ENCODE data around the gene TLCD4. TPM values are rescaled to one million over a fixed set of nuclear protein-coding genes. Genes with fewer than 3 reads are reported as not detected.

TLCD4 gene
- total and polyA plus RNA-seq, 2 of the 8 experiments (the other 6 are each of a cell fraction or from before 2014, with no cell fraction given): 0.79 to 4.2 TPM

DNA sequence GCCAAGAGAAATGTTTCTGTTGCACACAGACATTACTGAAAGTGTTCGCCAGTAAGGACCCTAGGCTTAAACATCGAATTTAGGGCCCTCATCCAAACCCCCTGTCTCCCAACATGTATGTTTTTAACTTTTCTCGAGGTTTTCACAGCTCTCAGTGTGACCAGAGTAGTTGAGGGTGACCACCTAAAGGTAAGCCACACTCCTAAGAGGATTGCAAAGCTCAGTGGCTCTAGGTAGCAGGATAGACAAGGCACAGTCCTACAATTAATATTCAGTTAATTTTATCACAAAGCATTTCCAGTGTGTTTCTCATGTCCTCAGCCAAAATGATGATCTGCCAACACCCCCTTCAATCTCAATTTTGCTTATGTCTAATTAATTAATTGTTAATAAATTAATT, 43.7 kb upstream of the TLCD4 start:
- no peak overlapping the region for H4K91ac ChIP-seq (replicated peaks; ENCODE audit: insufficient read length, low read length)
- DNase-seq (ENCODE audit: low read depth in 1 of 2, low spot score in 2 of 2): no peak
- no peak overlapping the region for H3K14ac ChIP-seq (ENCODE audit: insufficient read length)
- H2BK20ac ChIP-seq (ENCODE audit: low read length): no peak overlapping the region
- no peak overlapping the region for H2BK120ac ChIP-seq (replicated peaks; ENCODE audit: low read depth, low read length)
- H3K23me2 ChIP-seq (ENCODE audit: low read depth, low read length): peaks cover 3% of the 10 kb centered on the region
- FAIRE-seq: no peak
- H2BK15ac ChIP-seq (ENCODE audit: low read length): no peak overlapping the region
- peak overlapping the region; percentile 100 for H2AFZ ChIP-seq (ENCODE audit: low read length)
- no peaks in the 10 kb centered on the region for H3K9me3 ChIP-seq (ENCODE audit: insufficient read depth in 2 of 2, low read depth in 1 of 2, low read length in 1 of 2)
- no peak overlapping the region for H3K4ac ChIP-seq (replicated peaks; ENCODE audit: insufficient read length, low read depth, low read length)
- no peaks in the 10 kb centered on the region for H3K27me3 ChIP-seq (replicated peaks in 1 of 4; ENCODE audit: control insufficient read depth in 3 of 4, extremely low read depth in 1 of 4, insufficient read depth in 3 of 4, low read length in 3 of 4)
- H3K9ac ChIP-seq (replicated peaks in 1 of 4; ENCODE audit: extremely low read depth in 1 of 4, low read depth in 3 of 4, low read length in 3 of 4): no peak overlapping the region; a peak in 1 of 7 replicates
- H2BK5ac ChIP-seq (ENCODE audit: low read depth, low read length): no peak overlapping the region
- H3K4me3 ChIP-seq (ENCODE audit: extremely low read depth in 1 of 4, insufficient read depth in 2 of 4, low read depth in 3 of 4, low read length in 4 of 4): peak overlapping the region; percentile 81 to 95 (median 88)
- H2AK5ac ChIP-seq (ENCODE audit: low read depth, low read length): no peak overlapping the region
- no peak overlapping the region for H3K18ac ChIP-seq (ENCODE audit: extremely low read depth, low read length)
- no peak overlapping the region for H4K5ac ChIP-seq (ENCODE audit: insufficient read length, low read depth, low read length)
- H4K20me1 ChIP-seq (replicated peaks in 1 of 2; ENCODE audit: control insufficient read depth in 1 of 2, insufficient read depth in 2 of 2, low read length in 2 of 2): no peaks in the 10 kb centered on the region
- H3K4me1 ChIP-seq (replicated peaks in 1 of 4; ENCODE audit: control insufficient read depth in 3 of 4, insufficient read depth in 4 of 4, low read length in 3 of 4): no peaks in the 10 kb centered on the region
- H3K79me1 ChIP-seq (ENCODE audit: low read depth, low read length): no peaks in the 10 kb centered on the region
- no peaks in the 10 kb centered on the region for H3K79me2 ChIP-seq (ENCODE audit: control insufficient read depth in 1 of 2, insufficient read depth in 2 of 2, low read length in 2 of 2)
- H3K23ac ChIP-seq (ENCODE audit: insufficient read length): no peak overlapping the region
- H2BK12ac ChIP-seq (ENCODE audit: low read depth, low read length): no peak overlapping the region
- no peaks in the 10 kb centered on the region for H3K36me3 ChIP-seq (ENCODE audit: control insufficient read depth in 2 of 4, insufficient read depth in 4 of 4, low read length in 3 of 4)
- H3K27ac ChIP-seq (ENCODE audit: low read depth, low read length): no peak overlapping the region
- CTCF ChIA-PET (ENCODE audit: partially characterized antibody): interaction anchor here (0.7 to 3.7 kb wide), 5 partner anchors 11 to 220 kb away, joined by 3 to 19 read pairs (median 4); partner anchors contain the start of genes RWDD3 and TLCD4
- peak overlapping the region; percentile 79 to 95 for H3K4me2 ChIP-seq (ENCODE audit: insufficient read depth in 1 of 2, low read depth in 2 of 2, low read length in 2 of 2)
- POLR2A ChIA-PET (ENCODE audit: partially characterized antibody): interaction anchor here (1.0 to 1.3 kb wide), 4 partner anchors 11 to 160 kb away, joined by 3 to 4 read pairs (median 3); partner anchors contain the start of genes CNN3, RWDD3 and TLCD4
- H4K8ac ChIP-seq (ENCODE audit: extremely low read depth, insufficient read depth, low read length): no peak overlapping the region
- WGBS, 2 experiments (ENCODE audit: extremely low coverage in 1 of 2, insufficient coverage in 1 of 2, insufficient read length in 1 of 2, insufficient replicate concordance in 2 of 2, low coverage in 1 of 2, low lambda C conversion rate in 2 of 2, missing lambda C conversion rate in 1 of 2): 52% methylated on average over 3 of the region's 3 CpGs; no CpG with 5 or more reads in 1 of the 2 experiments
- no peak overlapping the region for H3K56ac ChIP-seq (replicated peaks; ENCODE audit: insufficient read length, low read depth, low read length)
- no peak for TF ChIP-seq KDM5A (IDR thresholded peaks at IDR 0.05; ENCODE audit: low read length)
- TF ChIP-seq RFX5 (IDR thresholded peaks at IDR 0.05; ENCODE audit: borderline replicate concordance, low read depth, low read length): no peak
- no peak for TF ChIP-seq BACH1 (IDR thresholded peaks at IDR 0.05; ENCODE audit: low read length)
- TF ChIP-seq HDAC2 (IDR thresholded peaks at IDR 0.05; ENCODE audit: borderline replicate concordance in 1 of 2, low read depth in 2 of 2, low read length in 2 of 2): no peak
- TF ChIP-seq YY1 (IDR thresholded peaks at IDR 0.05; ENCODE audit: low read depth, low read length): no peak
- no peak for TF ChIP-seq GTF2F1 (IDR thresholded peaks at IDR 0.05; ENCODE audit: borderline replicate concordance, low read depth, low read length)
- TF ChIP-seq EP300 (IDR thresholded peaks at IDR 0.05; ENCODE audit: borderline replicate concordance in 1 of 2, low read depth in 2 of 2, low read length in 2 of 2): no peak
- TF ChIP-seq CHD2 (IDR thresholded peaks at IDR 0.05; ENCODE audit: low read length): no peak
- no peak for TF ChIP-seq EZH2 (IDR thresholded peaks at IDR 0.05; ENCODE audit: low read depth, low read length, severe bottlenecking)
- no peak for TF ChIP-seq SAP30 (IDR thresholded peaks at IDR 0.05; ENCODE audit: insufficient read depth, insufficient replicate concordance, low read length)
- TF ChIP-seq SP2 (IDR thresholded peaks at IDR 0.05; ENCODE audit: low read length): no peak
- no peak for TF ChIP-seq JUND (IDR thresholded peaks at IDR 0.05; ENCODE audit: low read length)
- no peak for TF ChIP-seq FOSL1 (IDR thresholded peaks at IDR 0.05; ENCODE audit: insufficient read depth, low read depth, low read length)
- TF ChIP-seq TCF12 (IDR thresholded peaks at IDR 0.05; ENCODE audit: low read depth, low read length): no peak

Measured in H1 (cell line).